Activated CD8-positive, alpha-beta T cell treated with anti-CD3 and anti-CD28 coated beads, Interleukin-2, amount 10 ng/mL, durations not matched to agents 7 days and 5 days (primary cell): ENCODE results near the gene CACNB4. TPM values are rescaled to one million over a fixed set of nuclear protein-coding genes. Genes with fewer than 3 reads are reported as not detected.

ENCODE experiments used
- ATAC-seq: fragments of 150-1000 bp; cut with Tn5 transposase; one replicate; pipeline ENCODE4 v1.10.0; 2021; ENCODE audit warnings: moderate library complexity
- CTCF ChIA-PET: fragments of 350-600 bp; sonication (Branson Sonifier 250); formaldehyde crosslinking; loops from one replicate; lab custom pipeline; 2021; ENCODE audit warnings: antibody characterized with exemption; lab: Charles Lee
- POLR2A ChIA-PET: fragments of 350-600 bp; sonication (Branson Sonifier 250); formaldehyde crosslinking; loops from one replicate; lab custom pipeline; 2021; ENCODE audit warnings: antibody characterized with exemption; lab: Charles Lee
- DNase-seq: peaks from one replicate; pipeline ENCODE4 v3.0.0-alpha.2; 2020
- H3K27ac Mint-ChIP-seq: one replicate; pipeline ENCODE4 v1.8.0; 2021; ENCODE audit warnings: mild to moderate bottlenecking, mixed read lengths
- H3K27me3 Mint-ChIP-seq: one replicate; pipeline ENCODE4 v1.8.0; 2021; ENCODE audit warnings: low read depth, mixed read lengths
- H3K36me3 Mint-ChIP-seq: one replicate; pipeline ENCODE4 v1.8.0; 2021; ENCODE audit warnings: low read depth, mixed read lengths
- H3K4me1 Mint-ChIP-seq: one replicate; pipeline ENCODE4 v1.8.0; 2021; ENCODE audit warnings: low read depth, mixed read lengths
- H3K4me3 Mint-ChIP-seq: one replicate; pipeline ENCODE4 v1.8.0; 2021; ENCODE audit warnings: mild to moderate bottlenecking, mixed read lengths
- H3K9me3 Mint-ChIP-seq: one replicate; pipeline ENCODE4 v1.8.0; 2022; ENCODE audit warnings: mixed read lengths; ENCODE audit not compliant: insufficient read depth
- total RNA-seq, 2 experiments: library from RNA; stranded (reverse); gene quantifications; one replicate each; pipeline ENCODE4 v1.2.3, GENCODE V29; 2021

The CACNB4 gene
- total RNA-seq, 2 experiments from 2014 or later = 0.29 to 0.47 TPM

GRCh38 chr2:152084076-152084475 is 14.8 kb downstream of the CACNB4 start:
- H3K27ac Mint-ChIP-seq = no peak overlapping the region

GRCh38 chr2:152083202-152083875 is 15.5 kb downstream of the CACNB4 start:
- CTCF ChIA-PET = no interaction called here

More at GRCh38 chr2:152084076-152084475, 14.8 kb downstream of the CACNB4 start:
- no peaks in the 10 kb centered on the region for H3K36me3 Mint-ChIP-seq
- no peak for ATAC-seq
- DNase-seq = no peak
- H3K9me3 Mint-ChIP-seq = no peaks in the 10 kb centered on the region
- ChIA-PET POLR2A (interaction anchor here (0.6 kb wide), 1 partner anchor 488 kb away, joined by 4 read pairs; no protein-coding TSS in a partner anchor), CTCF (no interaction called here)
- no peak overlapping the region for H3K4me3 Mint-ChIP-seq
- H3K27me3 Mint-ChIP-seq = no peaks in the 10 kb centered on the region
- no peaks in the 10 kb centered on the region for H3K4me1 Mint-ChIP-seq

GRCh38 chr2:152078662-152079061 is 20.2 kb downstream of the CACNB4 start:
- H3K27ac Mint-ChIP-seq = no peak overlapping the region
- H3K4me1 Mint-ChIP-seq = no peaks in the 10 kb centered on the region
- H3K4me3 Mint-ChIP-seq = no peak overlapping the region
- DNase-seq (no peak), ATAC-seq (no peak)
- POLR2A ChIA-PET = no interaction called here
- no peaks in the 10 kb centered on the region for H3K27me3 Mint-ChIP-seq
- no peaks in the 10 kb centered on the region for H3K36me3 Mint-ChIP-seq
- no peaks in the 10 kb centered on the region for H3K9me3 Mint-ChIP-seq
- CTCF ChIA-PET = no interaction called here

More at GRCh38 chr2:152083202-152083875, 15.5 kb downstream of the CACNB4 start:
- Mint-ChIP-seq H3K4me1 (no peaks in the 10 kb centered on the region), H3K36me3 (no peaks in the 10 kb centered on the region), H3K27me3 (no peaks in the 10 kb centered on the region), H3K4me3 (no peak overlapping the region), H3K27ac (no peak overlapping the region), H3K9me3 (no peaks in the 10 kb centered on the region)
- DNase-seq = no peak
- no peak for ATAC-seq
- POLR2A ChIA-PET = no interaction called here

GRCh38 chr2:152078023-152078422 is 20.8 kb downstream of the CACNB4 start:
- Mint-ChIP-seq H3K4me1 (no peaks in the 10 kb centered on the region), H3K36me3 (no peaks in the 10 kb centered on the region), H3K27me3 (no peaks in the 10 kb centered on the region), H3K27ac (no peak overlapping the region), H3K9me3 (no peaks in the 10 kb centered on the region), H3K4me3 (no peak overlapping the region)
- CTCF ChIA-PET = no interaction called here
- ATAC-seq (no peak), DNase-seq (no peak)
- POLR2A ChIA-PET = no interaction called here

GRCh38 chr2:152075461-152076050 is 23.3 kb downstream of the CACNB4 start:
- no peaks in the 10 kb centered on the region for H3K36me3 Mint-ChIP-seq
- DNase-seq (no peak), ATAC-seq (no peak)
- ChIA-PET CTCF (no interaction called here), POLR2A (no interaction called here)
- H3K27me3 Mint-ChIP-seq = no peaks in the 10 kb centered on the region
- H3K27ac Mint-ChIP-seq = no peak overlapping the region
- no peak overlapping the region for H3K4me3 Mint-ChIP-seq
- no peaks in the 10 kb centered on the region for H3K4me1 Mint-ChIP-seq
- no peaks in the 10 kb centered on the region for H3K9me3 Mint-ChIP-seq

GRCh38 chr2:152072011-152072410 is 26.8 kb downstream of the CACNB4 start:
- ATAC-seq (no peak), DNase-seq (no peak)
- CTCF ChIA-PET = interaction anchor here (1.1 kb wide), 1 partner anchor 46 kb away, joined by 3 read pairs; no protein-coding TSS in a partner anchor
- no peak overlapping the region for H3K4me3 Mint-ChIP-seq
- H3K9me3 Mint-ChIP-seq = no peaks in the 10 kb centered on the region
- no peaks in the 10 kb centered on the region for H3K27me3 Mint-ChIP-seq
- no peak overlapping the region for H3K27ac Mint-ChIP-seq
- POLR2A ChIA-PET = no interaction called here
- H3K36me3 Mint-ChIP-seq = no peaks in the 10 kb centered on the region
- no peaks in the 10 kb centered on the region for H3K4me1 Mint-ChIP-seq

- Mint-ChIP-seq H3K4me1 (no peaks in the 10 kb centered on the region), H3K9me3 (no peaks in the 10 kb centered on the region), H3K4me3 (no peak overlapping the region), H3K27ac (no peak overlapping the region), H3K27me3 (no peaks in the 10 kb centered on the region), H3K36me3 (no peaks in the 10 kb centered on the region)
- no peak for ATAC-seq
- POLR2A ChIA-PET = no interaction called here
- CTCF ChIA-PET = no interaction called here
- no peak for DNase-seq
Observed at GRCh38 chr2:152071518-152071917, 27.3 kb downstream of the CACNB4 start.

GRCh38 chr2:152071092-152071491 is 27.8 kb downstream of the CACNB4 start:
- DNase-seq (no peak), ATAC-seq (no peak)
- H3K9me3 Mint-ChIP-seq = no peaks in the 10 kb centered on the region
- H3K27ac Mint-ChIP-seq = no peak overlapping the region
- H3K27me3 Mint-ChIP-seq = no peaks in the 10 kb centered on the region
- ChIA-PET POLR2A (no interaction called here), CTCF (no interaction called here)
- no peak overlapping the region for H3K4me3 Mint-ChIP-seq
- H3K36me3 Mint-ChIP-seq = no peaks in the 10 kb centered on the region
- no peaks in the 10 kb centered on the region for H3K4me1 Mint-ChIP-seq

GRCh38 chr2:152068226-152068625 is 30.6 kb downstream of the CACNB4 start:
- H3K9me3 Mint-ChIP-seq = no peaks in the 10 kb centered on the region
- no peaks in the 10 kb centered on the region for H3K36me3 Mint-ChIP-seq
- CTCF ChIA-PET = no interaction called here
- H3K27me3 Mint-ChIP-seq = peaks cover 3% of the 10 kb centered on the region
- H3K4me3 Mint-ChIP-seq = no peak overlapping the region
- POLR2A ChIA-PET = interaction anchor here (0.5 kb wide), 1 partner anchor 819 kb away, joined by 4 read pairs; no protein-coding TSS in a partner anchor
- no peak overlapping the region for H3K27ac Mint-ChIP-seq
- no peaks in the 10 kb centered on the region for H3K4me1 Mint-ChIP-seq
- ATAC-seq = no peak
- no peak for DNase-seq

GRCh38 chr2:152067823-152068222 is 31.0 kb downstream of the CACNB4 start:
- ChIA-PET POLR2A (interaction anchor here (0.5 kb wide), 1 partner anchor 819 kb away, joined by 4 read pairs; no protein-coding TSS in a partner anchor), CTCF (no interaction called here)
- peaks cover 3% of the 10 kb centered on the region for H3K27me3 Mint-ChIP-seq
- H3K4me3 Mint-ChIP-seq = no peak overlapping the region
- no peaks in the 10 kb centered on the region for H3K9me3 Mint-ChIP-seq
- H3K27ac Mint-ChIP-seq = no peak overlapping the region
- no peak for DNase-seq
- no peaks in the 10 kb centered on the region for H3K36me3 Mint-ChIP-seq
- no peaks in the 10 kb centered on the region for H3K4me1 Mint-ChIP-seq
- ATAC-seq = no peak

- POLR2A ChIA-PET = no interaction called here
- CTCF ChIA-PET = no interaction called here
- H3K9me3 Mint-ChIP-seq = no peaks in the 10 kb centered on the region
- no peak overlapping the region for H3K27ac Mint-ChIP-seq
- H3K36me3 Mint-ChIP-seq = no peaks in the 10 kb centered on the region
- no peak for ATAC-seq
- no peaks in the 10 kb centered on the region for H3K4me1 Mint-ChIP-seq
- DNase-seq = no peak
- H3K4me3 Mint-ChIP-seq = no peak overlapping the region
- peaks cover 10% of the 10 kb centered on the region for H3K27me3 Mint-ChIP-seq
Observed at GRCh38 chr2:152065945-152066344, 32.9 kb downstream of the CACNB4 start.

- Mint-ChIP-seq H3K4me1 (no peaks in the 10 kb centered on the region), H3K27ac (no peak overlapping the region), H3K4me3 (no peak overlapping the region), H3K36me3 (no peaks in the 10 kb centered on the region), H3K27me3 (peaks cover 10% of the 10 kb centered on the region), H3K9me3 (no peaks in the 10 kb centered on the region)
- ATAC-seq = no peak
- no peak for DNase-seq
- ChIA-PET CTCF (no interaction called here), POLR2A (no interaction called here)
Observed at GRCh38 chr2:152064001-152064400, 34.8 kb downstream of the CACNB4 start.
